SKM-1 treated with dmso at 0.1 percent for 144 hours (cell line): ENCODE data around the gene LATS2.

Experiments
- DNase-seq: peaks from one replicate; lab custom pipeline; 2025; ENCODE audit not compliant: unreplicated experiment; lab: John Stamatoyannopoulos, UW

LATS2 gene

GRCh38 chr13:21020176-21020575 is 41.2 kb downstream of the LATS2 start:
- no peak for DNase-seq

- DNase-seq = no peak
Measured at GRCh38 chr13:21018220-21018619, 43.2 kb downstream of the LATS2 start.

- DNase-seq = no peak
Measured at GRCh38 chr13:21016487-21016886, 44.9 kb downstream of the LATS2 start.

GRCh38 chr13:21015284-21015683 is 46.1 kb downstream of the LATS2 start:
- no peak for DNase-seq

- DNase-seq = no peak
Measured at GRCh38 chr13:21014502-21015170, 46.8 kb downstream of the LATS2 start.

GRCh38 chr13:21014139-21014501 is 47.3 kb downstream of the LATS2 start:
- DNase-seq = no peak

GRCh38 chr13:21013682-21014038 is 47.7 kb downstream of the LATS2 start:
- DNase-seq = no peak

GRCh38 chr13:21012841-21013681 is 48.3 kb downstream of the LATS2 start:
- DNase-seq = no peak

GRCh38 chr13:21012211-21012610 is 49.2 kb downstream of the LATS2 start:
- DNase-seq = no peak

- no peak for DNase-seq
Measured at GRCh38 chr13:21011378-21011777, 50.0 kb downstream of the LATS2 start.

- DNase-seq = no peak
Measured at GRCh38 chr13:21010621-21011020, 50.8 kb downstream of the LATS2 start.

GRCh38 chr13:21009036-21009435 is 52.4 kb downstream of the LATS2 start:
- DNase-seq = no peak

GRCh38 chr13:21008026-21008425 is 53.4 kb downstream of the LATS2 start:
- no peak for DNase-seq

GRCh38 chr13:21006141-21007005 is 55.0 kb downstream of the LATS2 start:
- no peak for DNase-seq

GRCh38 chr13:21005193-21005592 is 56.2 kb downstream of the LATS2 start:
- no peak for DNase-seq

- DNase-seq = no peak
Measured at GRCh38 chr13:21001471-21001870, 59.9 kb downstream of the LATS2 start.

- DNase-seq = no peak
Measured at GRCh38 chr13:21000647-21001046, 60.7 kb downstream of the LATS2 start.

- no peak for DNase-seq
Measured at GRCh38 chr13:20998649-20999415, 62.6 kb downstream of the LATS2 start.

- DNase-seq = no peak
Measured at GRCh38 chr13:20997301-20998161, 63.9 kb downstream of the LATS2 start.

- no peak for DNase-seq
Measured at GRCh38 chr13:20995245-20995838, 66.0 kb downstream of the LATS2 start.
